Testis (tissue), 3 donors: Measurements from ENCODE around the gene BICD2. TPM values are rescaled to one million over a fixed set of nuclear protein-coding genes. Genes with fewer than 3 reads are reported as not detected.
"Not testable (repeated sequence)": the region's sequence is repeated elsewhere in the genome, so short reads cannot be mapped to it uniquely, and the experiment has no call there.

ENCODE experiments used
- DNase-seq: peaks from one replicate; pipeline ENCODE4 v3.0.0-alpha.2; 2019
- H3K27ac ChIP-seq, 2 donors: fragments of 200-600 bp; sonication (generic); one replicate each; pipeline ENCODE4 v1.5.1; 2019
- H3K27me3 ChIP-seq: fragments of 200-600 bp; sonication (generic); one replicate; pipeline ENCODE4 v1.5.1; 2019
- H3K36me3 ChIP-seq: fragments of 200-600 bp; sonication (generic); one replicate; pipeline ENCODE4 v1.5.1; 2017; ENCODE audit warnings: low read depth; ENCODE audit errors: missing control alignments
- H3K4me1 ChIP-seq: fragments of 200-600 bp; sonication (generic); one replicate; pipeline ENCODE4 v1.5.1; 2019
- H3K4me3 ChIP-seq, 2 donors: fragments of 200-600 bp; sonication (generic); one replicate each; pipeline ENCODE4 v1.5.1; 2017 to 2019
- H3K9me3 ChIP-seq: fragments of 200-600 bp; sonication (generic); one replicate; pipeline ENCODE4 v1.5.1; 2017
- POLR2A ChIP-seq: fragments of 450-650 bp; IDR thresholded peaks from one replicate; pipeline ENCODE4 v1.6.1; 2017; ENCODE audit warnings: antibody characterized with exemption, mild to moderate bottlenecking, moderate library complexity
- WGBS, 2 donors: methylation state at CpG; one replicate each; pipeline ENCODE4 v1.1.5; 2018; 5-methylcytosine and 5-hydroxymethylcytosine counted together
- intact Hi-C: fragments of 100-400 bp; cut with DNase I; formaldehyde crosslinking; loops from one replicate; pipeline ENCODE4 v1.15.1; 2023; ENCODE audit warnings: low total_unique reads
- polyA plus RNA-seq: library from polyadenylated mRNA; stranded (reverse); fragments of 350-450 nt; fragmentation: Illumina TruSeq; extraction: RNeasy Lipid Tissue Mini Kit (QIAGEN cat#74804); gene quantifications from one replicate; pipeline ENCODE4 v1.2.3, GENCODE V29; 2014; ENCODE audit warnings: low read depth, low replicate concordance; ENCODE audit not compliant: insufficient read depth
- total RNA-seq, 2 donors: library from RNA; depleted of rRNA; stranded (reverse); fragments of >200 nt; gene quantifications; one replicate each; pipeline ENCODE4 v1.2.3, GENCODE V29; 2016
- TF ChIP-seq, protein P1 (sequence below), 3 experiments: fragments of 450-650 bp in 2 of 3; fragments of 200-600 bp in 1 of 3; sonication (generic) in 1 of 3; IDR thresholded peaks; one replicate each; pipeline ENCODE4 v1.5.1; 2016 to 2019; ENCODE audit warnings: antibody characterized with exemption in 3 of 3, mild to moderate bottlenecking in 2 of 3, moderate library complexity in 1 of 3

BICD2 gene
- total and polyA plus RNA-seq, 3 donors from 2014 or later = 24.0 to 55.7 (median 48.0) TPM

DNA sequence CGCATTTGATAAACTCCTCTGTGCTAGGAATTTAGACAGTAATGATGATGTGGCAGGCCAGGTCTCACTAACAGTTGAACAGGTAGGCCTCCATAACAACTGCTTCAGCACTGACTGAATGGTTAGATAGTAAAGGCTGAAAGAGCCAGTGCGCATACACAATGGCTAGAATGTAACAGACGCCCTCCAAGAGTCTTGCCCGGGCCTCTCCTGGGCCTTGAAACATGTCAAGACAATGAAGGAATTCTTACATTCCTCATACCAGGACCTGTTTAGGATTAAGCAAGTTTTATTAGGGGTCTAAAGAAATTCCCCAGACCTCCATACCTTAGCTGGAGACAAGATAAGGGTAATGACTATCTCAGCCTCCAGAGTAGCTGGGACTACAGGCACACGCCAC lies 6.7 kb upstream of the BICD2 start:
- no peak for DNase-seq
- TF ChIP-seq, protein P1, sequence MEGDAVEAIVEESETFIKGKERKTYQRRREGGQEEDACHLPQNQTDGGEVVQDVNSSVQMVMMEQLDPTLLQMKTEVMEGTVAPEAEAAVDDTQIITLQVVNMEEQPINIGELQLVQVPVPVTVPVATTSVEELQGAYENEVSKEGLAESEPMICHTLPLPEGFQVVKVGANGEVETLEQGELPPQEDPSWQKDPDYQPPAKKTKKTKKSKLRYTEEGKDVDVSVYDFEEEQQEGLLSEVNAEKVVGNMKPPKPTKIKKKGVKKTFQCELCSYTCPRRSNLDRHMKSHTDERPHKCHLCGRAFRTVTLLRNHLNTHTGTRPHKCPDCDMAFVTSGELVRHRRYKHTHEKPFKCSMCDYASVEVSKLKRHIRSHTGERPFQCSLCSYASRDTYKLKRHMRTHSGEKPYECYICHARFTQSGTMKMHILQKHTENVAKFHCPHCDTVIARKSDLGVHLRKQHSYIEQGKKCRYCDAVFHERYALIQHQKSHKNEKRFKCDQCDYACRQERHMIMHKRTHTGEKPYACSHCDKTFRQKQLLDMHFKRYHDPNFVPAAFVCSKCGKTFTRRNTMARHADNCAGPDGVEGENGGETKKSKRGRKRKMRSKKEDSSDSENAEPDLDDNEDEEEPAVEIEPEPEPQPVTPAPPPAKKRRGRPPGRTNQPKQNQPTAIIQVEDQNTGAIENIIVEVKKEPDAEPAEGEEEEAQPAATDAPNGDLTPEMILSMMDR (IDR thresholded peaks at IDR 0.05) = no peak
- TF ChIP-seq POLR2A = no peak
- H3K36me3 ChIP-seq = no peaks in the 10 kb centered on the region
- no peak overlapping the region for H3K27ac ChIP-seq
- no peaks in the 10 kb centered on the region for H3K9me3 ChIP-seq
- H3K4me1 ChIP-seq = no peaks in the 10 kb centered on the region
- intact Hi-C loops = no loop called here
- no peaks in the 10 kb centered on the region for H3K27me3 ChIP-seq
- H3K4me3 ChIP-seq = no peak overlapping the region
- 71 to 87% methylated on average over 5 of the region's 5 CpGs for WGBS, 2 donors

DNA sequence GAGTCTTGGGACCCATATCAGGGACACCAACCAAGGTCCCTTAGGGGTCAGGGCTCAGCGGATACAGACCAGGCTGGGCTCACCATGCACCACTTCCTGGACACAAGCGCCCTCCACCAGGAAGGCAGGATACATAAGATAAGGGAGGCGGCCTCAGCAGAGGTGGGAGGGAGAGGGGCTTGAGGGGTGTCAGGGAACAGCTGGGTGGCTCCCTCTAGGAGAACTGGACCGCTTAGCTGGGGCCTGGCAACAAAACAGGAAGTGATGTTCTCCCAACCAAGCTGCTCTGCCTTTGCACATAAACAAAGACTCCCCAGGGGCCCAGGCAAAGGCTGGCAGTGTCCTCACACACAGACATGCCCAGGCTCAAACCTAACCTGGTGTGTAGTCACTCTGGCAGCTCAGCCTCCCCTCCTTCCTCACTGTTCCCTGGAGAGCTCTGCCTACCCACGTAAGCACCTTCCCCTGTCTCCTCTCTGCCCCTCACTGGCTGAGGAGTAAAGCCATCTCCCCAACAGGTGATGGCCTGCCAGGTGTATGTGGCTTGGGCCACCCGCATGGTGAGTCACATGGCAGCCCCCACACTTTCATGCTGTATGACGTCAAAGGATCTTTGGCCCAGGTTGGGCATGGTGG lies 5.8 kb upstream of the BICD2 start:
- TF ChIP-seq, protein P1 (IDR thresholded peaks at IDR 0.05) = no peak
- no peak for TF ChIP-seq POLR2A
- Histone ChIP-seq H3K4me3 (no peak overlapping the region), H3K27me3 (no peaks in the 10 kb centered on the region), H3K36me3 (no peaks in the 10 kb centered on the region), H3K9me3 (no peaks in the 10 kb centered on the region), H3K4me1 (peaks cover 7% of the 10 kb centered on the region), H3K27ac (no peak overlapping the region)
- 66 to 71% methylated on average over 7 of the region's 7 CpGs for WGBS, 2 donors
- no peak for DNase-seq
- intact Hi-C loops = no loop called here

DNA sequence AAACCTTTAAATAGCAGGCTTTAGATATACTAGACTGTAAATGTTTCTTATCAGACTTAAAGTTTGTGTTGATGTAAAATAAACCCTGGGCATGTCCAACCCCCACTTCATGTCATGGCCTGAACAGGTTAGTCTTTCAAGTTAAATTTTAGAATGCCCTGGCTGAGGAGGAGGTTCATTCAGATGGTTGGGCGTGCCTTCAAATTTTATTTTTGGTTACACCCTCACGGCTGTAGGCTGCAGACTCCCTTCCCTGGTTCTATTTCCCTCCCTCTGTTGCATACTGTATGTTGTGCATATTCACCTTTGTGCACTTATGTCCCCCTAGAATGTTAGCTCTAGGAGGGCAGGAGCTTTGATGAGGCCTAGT lies 5.3 kb upstream of the BICD2 start:
- Histone ChIP-seq H3K4me3 (no peak overlapping the region), H3K36me3 (no peaks in the 10 kb centered on the region), H3K27me3 (no peaks in the 10 kb centered on the region), H3K27ac (no peak overlapping the region), H3K4me1 (peaks cover 7% of the 10 kb centered on the region), H3K9me3 (no peaks in the 10 kb centered on the region)
- DNase-seq = no peak
- WGBS, 2 donors = 73 to 82% methylated on average over 2 of the region's 2 CpGs
- TF ChIP-seq, protein P1 (IDR thresholded peaks at IDR 0.05) = no peak
- TF ChIP-seq POLR2A = no peak
- intact Hi-C loops = no loop called here

DNA sequence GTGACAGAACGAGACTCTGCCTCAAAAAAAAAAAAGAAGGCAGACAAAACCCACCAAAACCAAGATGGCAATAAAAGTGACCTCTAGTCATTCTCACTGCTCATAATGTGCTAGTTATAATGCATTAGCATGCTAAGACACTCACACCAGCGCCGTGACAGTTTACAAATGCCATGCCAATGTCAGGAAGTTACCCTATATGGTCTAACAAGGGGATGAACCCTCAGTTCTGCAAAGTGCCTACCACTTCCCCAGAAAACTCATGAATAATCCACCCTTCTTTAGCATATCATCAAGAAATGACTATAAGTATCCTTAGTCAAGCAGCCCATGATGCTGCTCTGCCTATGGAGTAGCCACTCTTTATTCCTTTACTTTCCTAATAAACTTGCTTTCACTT lies 4.7 kb upstream of the BICD2 start:
- H3K9me3 ChIP-seq = no peaks in the 10 kb centered on the region
- intact Hi-C loops = no loop called here
- DNase-seq = no peak
- 89 to 92% methylated on average over 3 of the region's 3 CpGs for WGBS, 2 donors
- H3K4me1 ChIP-seq = peaks cover 7% of the 10 kb centered on the region
- no peak overlapping the region for H3K27ac ChIP-seq
- H3K36me3 ChIP-seq = no peaks in the 10 kb centered on the region
- no peaks in the 10 kb centered on the region for H3K27me3 ChIP-seq
- TF ChIP-seq POLR2A = no peak
- TF ChIP-seq, protein P1 (IDR thresholded peaks at IDR 0.05) = no peak
- H3K4me3 ChIP-seq = no peak overlapping the region

DNA sequence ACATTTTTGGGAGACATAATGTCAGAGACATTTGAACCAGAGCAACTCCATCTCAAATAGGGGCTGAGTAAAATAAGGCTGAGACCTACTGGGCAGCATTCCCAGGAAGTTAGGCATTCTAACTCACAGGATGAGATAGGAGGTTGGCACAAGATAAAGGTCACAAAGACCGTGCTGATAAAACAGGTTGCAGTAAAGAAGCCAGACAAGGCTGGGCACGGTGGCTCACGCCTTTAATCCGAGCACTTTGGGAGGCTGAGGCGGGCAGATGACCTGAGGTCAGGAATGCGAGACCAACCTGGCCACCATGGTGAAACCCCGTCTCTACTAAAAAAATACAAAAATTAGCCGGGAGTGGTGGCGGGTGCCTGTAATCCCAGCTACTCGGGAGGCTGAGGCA lies 4.2 kb upstream of the BICD2 start:
- H3K27me3 ChIP-seq, H3K27ac ChIP-seq, intact Hi-C loops, H3K36me3 ChIP-seq, H3K4me3 ChIP-seq, H3K9me3 ChIP-seq, DNase-seq, H3K4me1 ChIP-seq: not testable (repeated sequence)
- WGBS, 2 donors = 76 to 77% methylated on average over 10 of the region's 10 CpGs
